ENCODE data around the gene GP1BB.
A peak's percentile ranks its signal among the peaks of the same experiment; 100 is the strongest.

GP1BB gene

GRCh38 chr22:19758896-19759426, 35.6 kb downstream of the GP1BB start:
- H3K9me3 Mint-ChIP-seq, result no peaks in the 10 kb centered on the region
- peaks cover 3% of the 10 kb centered on the region for H3K36me3 Mint-ChIP-seq
- no peak overlapping the region for H3K4me3 Mint-ChIP-seq
- H3K4me1 Mint-ChIP-seq, result peaks cover 32% of the 10 kb centered on the region
- no peak overlapping the region for H3K27ac Mint-ChIP-seq
- H3K27me3 Mint-ChIP-seq, result peaks cover 34% of the 10 kb centered on the region

GRCh38 chr22:19759427-19760057, 36.2 kb downstream of the GP1BB start:
- Mint-ChIP-seq H3K27me3 (peaks cover 34% of the 10 kb centered on the region), H3K9me3 (no peaks in the 10 kb centered on the region), H3K4me1 (peaks cover 32% of the 10 kb centered on the region), H3K4me3 (peak overlapping the region; percentile 91), H3K27ac (no peak overlapping the region), H3K36me3 (peaks cover 3% of the 10 kb centered on the region)

- peaks cover 36% of the 10 kb centered on the region for H3K4me1 Mint-ChIP-seq
- H3K27ac Mint-ChIP-seq, result peak within 1 kb of the TSS; percentile 56
- H3K9me3 Mint-ChIP-seq, result no peaks in the 10 kb centered on the region
- H3K27me3 Mint-ChIP-seq, result peaks cover 39% of the 10 kb centered on the region
- H3K4me3 Mint-ChIP-seq, result peak within 1 kb of the TSS; percentile 91
- H3K36me3 Mint-ChIP-seq, result peaks cover 6% of the 10 kb centered on the region
Measured at GRCh38 chr22:19760058-19760950, 37.0 kb downstream of the GP1BB start, which contains the start of gene TBX1. TSS of gene TBX1 (plus strand) at chr22:19760778. CDS start at chr22:19760844, 66 bp downstream.

DNA sequence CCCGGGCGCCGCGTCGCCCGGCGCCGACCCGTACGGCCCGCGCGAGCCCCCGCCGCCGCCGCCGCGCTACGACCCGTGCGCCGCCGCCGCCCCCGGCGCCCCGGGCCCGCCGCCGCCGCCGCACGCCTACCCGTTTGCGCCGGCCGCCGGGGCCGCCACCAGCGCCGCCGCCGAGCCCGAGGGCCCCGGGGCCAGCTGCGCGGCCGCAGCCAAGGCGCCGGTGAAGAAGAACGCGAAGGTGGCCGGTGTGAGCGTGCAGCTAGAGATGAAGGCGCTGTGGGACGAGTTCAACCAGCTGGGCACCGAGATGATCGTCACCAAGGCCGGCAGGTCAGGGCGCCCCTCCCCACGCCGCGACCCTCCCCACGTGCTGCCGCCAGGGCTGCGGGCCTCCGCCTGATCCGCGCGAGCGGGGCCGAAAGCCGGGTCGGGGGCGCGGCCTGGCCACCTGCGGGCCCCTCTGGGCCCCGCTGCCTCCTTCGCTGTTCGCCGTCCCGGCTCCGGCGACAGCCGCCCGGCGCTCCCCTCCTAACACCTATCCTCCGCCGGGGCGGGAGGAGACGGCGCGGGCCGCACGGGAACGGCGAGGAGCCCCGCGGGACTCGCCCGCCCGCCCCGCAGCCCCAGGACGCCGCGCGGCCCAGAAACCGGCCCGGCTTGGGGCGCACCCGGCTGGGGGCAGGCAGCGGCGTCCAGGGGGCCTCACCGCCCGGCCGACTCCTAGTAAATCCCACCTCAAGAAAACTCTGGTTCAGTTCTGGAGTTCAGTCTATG, 37.8 kb downstream of the GP1BB start:
- Mint-ChIP-seq H3K4me1 (peaks cover 30% of the 10 kb centered on the region), H3K36me3 (peaks cover 6% of the 10 kb centered on the region), H3K9me3 (no peaks in the 10 kb centered on the region), H3K4me3 (peak overlapping the region; percentile 80), H3K27ac (no peak overlapping the region), H3K27me3 (peaks cover 40% of the 10 kb centered on the region)

DNA sequence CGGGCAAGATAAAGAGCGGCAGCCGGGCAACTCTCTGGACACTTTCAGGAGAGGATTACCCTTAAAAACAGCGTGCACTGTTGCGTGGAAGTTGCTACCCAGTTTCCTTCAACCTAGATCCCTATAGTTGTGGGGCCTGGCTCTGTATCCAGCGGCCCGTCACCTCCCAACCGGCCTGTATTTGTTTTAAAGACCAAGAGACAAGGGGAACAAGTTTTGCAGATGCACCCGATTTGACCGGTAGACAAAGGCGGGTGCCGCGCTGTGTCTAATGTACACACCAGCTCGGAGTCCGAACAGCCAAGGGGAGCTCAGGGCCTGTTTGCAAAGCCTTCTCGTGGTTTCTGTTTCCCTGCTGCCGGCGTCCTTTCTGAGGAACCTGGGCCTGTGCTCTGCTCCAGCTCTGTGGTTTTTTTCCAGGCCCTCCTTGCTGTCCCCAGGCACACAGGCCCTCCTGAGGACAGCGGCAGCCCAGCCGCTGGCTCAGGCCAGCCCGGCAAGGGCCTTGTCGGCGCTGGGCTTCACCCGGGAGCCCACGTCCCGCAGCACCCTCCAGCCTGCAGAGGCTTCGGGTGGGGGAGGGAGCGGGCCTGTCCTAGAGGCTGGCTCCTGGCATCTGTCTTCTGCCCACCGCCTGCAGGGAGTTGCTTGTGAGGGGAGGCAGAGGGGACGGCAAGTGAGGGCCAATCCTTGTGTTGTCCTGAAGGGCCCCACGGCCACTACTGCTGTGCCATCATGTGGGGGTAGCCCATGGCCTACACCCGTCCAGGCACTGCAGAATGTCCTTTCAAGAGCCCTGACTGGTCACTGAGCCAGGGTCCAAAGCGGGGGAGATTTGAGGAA, 38.6 kb downstream of the GP1BB start:
- peaks cover 25% of the 10 kb centered on the region for H3K4me1 Mint-ChIP-seq
- H3K27ac Mint-ChIP-seq, result no peak overlapping the region
- H3K36me3 Mint-ChIP-seq, result peaks cover 6% of the 10 kb centered on the region
- peaks cover 37% of the 10 kb centered on the region for H3K27me3 Mint-ChIP-seq
- H3K4me3 Mint-ChIP-seq, result peak overlapping the region; percentile 80
- H3K9me3 Mint-ChIP-seq, result no peaks in the 10 kb centered on the region

- Mint-ChIP-seq H3K4me3 (no peak overlapping the region), H3K36me3 (peaks cover 6% of the 10 kb centered on the region), H3K27ac (no peak overlapping the region), H3K27me3 (peaks cover 35% of the 10 kb centered on the region), H3K4me1 (peaks cover 23% of the 10 kb centered on the region), H3K9me3 (no peaks in the 10 kb centered on the region)
Measured at GRCh38 chr22:19762568-19763457, 39.5 kb downstream of the GP1BB start.

GRCh38 chr22:19763458-19764298, 40.3 kb downstream of the GP1BB start:
- H3K4me1 Mint-ChIP-seq, result peaks cover 22% of the 10 kb centered on the region
- H3K27me3 Mint-ChIP-seq, result peaks cover 38% of the 10 kb centered on the region
- no peaks in the 10 kb centered on the region for H3K9me3 Mint-ChIP-seq
- H3K36me3 Mint-ChIP-seq, result peaks cover 6% of the 10 kb centered on the region
- H3K4me3 Mint-ChIP-seq, result no peak overlapping the region
- H3K27ac Mint-ChIP-seq, result peak overlapping the region; percentile 51

GRCh38 chr22:19764299-19764593, 40.9 kb downstream of the GP1BB start:
- peaks cover 6% of the 10 kb centered on the region for H3K36me3 Mint-ChIP-seq
- H3K27ac Mint-ChIP-seq, result no peak overlapping the region
- no peaks in the 10 kb centered on the region for H3K9me3 Mint-ChIP-seq
- H3K4me1 Mint-ChIP-seq, result peaks cover 22% of the 10 kb centered on the region
- peaks cover 41% of the 10 kb centered on the region for H3K27me3 Mint-ChIP-seq
- no peak overlapping the region for H3K4me3 Mint-ChIP-seq

DNA sequence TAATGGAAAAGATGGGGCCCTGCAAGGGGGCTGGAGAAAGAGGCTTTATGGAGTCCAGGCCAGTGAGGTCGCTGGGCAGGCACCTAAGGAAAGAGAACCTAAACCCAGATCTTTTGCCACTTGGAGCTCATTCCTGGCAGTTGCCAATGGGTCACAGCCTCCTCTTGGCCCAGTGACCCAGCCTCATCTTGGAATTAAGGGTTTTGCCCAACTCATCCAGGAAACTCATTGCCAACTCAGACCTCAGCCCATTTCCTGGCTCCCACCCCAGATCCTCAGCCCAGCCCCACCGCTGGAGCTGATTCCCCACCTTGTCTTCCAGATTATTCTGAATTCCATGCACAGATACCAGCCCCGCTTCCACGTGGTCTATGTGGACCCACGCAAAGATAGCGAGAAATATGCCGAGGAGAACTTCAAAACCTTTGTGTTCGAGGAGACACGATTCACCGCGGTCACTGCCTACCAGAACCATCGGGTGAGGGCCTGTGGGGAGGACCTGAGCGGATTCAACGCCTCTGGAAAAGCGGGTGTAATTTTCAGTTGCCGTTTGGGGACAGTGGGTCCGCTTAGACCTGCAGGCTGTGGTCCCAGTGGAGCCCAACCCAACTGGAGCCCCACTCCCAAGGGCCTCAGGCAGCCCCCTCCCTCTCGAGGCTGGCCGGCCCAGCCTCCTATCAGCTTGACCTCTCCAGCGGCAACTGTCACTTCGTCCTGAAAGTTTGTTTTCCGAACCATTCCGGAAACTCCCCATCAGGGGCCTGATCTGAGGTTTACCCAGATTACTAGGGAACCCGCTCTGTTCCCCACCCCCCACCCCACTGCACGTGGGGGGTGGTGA, 41.5 kb downstream of the GP1BB start:
- Mint-ChIP-seq H3K36me3 (peaks cover 6% of the 10 kb centered on the region), H3K4me1 (peaks cover 17% of the 10 kb centered on the region), H3K9me3 (no peaks in the 10 kb centered on the region), H3K4me3 (peak overlapping the region; percentile 61), H3K27ac (no peak overlapping the region), H3K27me3 (peaks cover 43% of the 10 kb centered on the region)

DNA sequence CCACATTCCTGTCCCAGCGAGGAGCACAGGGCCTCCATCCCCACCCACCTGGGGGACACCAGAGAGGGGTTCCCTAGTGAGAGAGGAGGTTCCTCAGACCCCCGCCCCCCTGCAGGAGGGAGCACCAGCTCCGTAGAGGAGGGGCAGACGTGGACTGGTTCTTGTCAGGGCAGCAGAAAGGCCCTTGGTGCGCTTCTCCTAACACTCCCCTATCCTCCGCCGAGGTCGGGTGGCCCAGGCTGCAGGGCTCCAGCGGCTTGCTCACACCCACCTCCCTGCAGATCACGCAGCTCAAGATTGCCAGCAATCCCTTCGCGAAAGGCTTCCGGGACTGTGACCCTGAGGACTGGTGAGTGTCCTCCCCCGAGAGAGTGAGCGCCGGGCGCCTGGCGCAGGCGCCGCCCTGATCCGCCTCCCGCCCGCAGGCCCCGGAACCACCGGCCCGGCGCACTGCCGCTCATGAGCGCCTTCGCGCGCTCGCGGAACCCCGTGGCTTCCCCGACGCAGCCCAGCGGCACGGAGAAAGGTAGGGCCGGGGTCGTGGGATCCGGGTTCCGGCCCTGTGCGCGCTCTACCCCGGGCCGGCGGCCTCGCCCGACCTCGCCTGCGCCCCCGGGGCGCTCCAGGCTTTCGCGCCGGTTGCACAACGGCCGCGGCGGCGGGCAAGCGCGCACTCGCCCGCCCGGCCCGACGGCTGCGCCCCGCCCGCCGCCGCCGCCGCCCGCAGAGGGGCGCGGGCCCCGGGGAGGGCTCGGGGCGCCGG, 42.3 kb downstream of the GP1BB start:
- Mint-ChIP-seq H3K27ac (no peak overlapping the region), H3K9me3 (no peaks in the 10 kb centered on the region), H3K4me1 (peaks cover 11% of the 10 kb centered on the region), H3K4me3 (peak overlapping the region; percentile 78), H3K27me3 (peaks cover 46% of the 10 kb centered on the region), H3K36me3 (peaks cover 2% of the 10 kb centered on the region)

- H3K27me3 Mint-ChIP-seq, result peaks cover 47% of the 10 kb centered on the region
Measured at GRCh38 chr22:19766240-19766510, 42.8 kb downstream of the GP1BB start.

More at GRCh38 chr22:19766240-19766510, 42.8 kb downstream of the GP1BB start:
- no peak overlapping the region for H3K27ac Mint-ChIP-seq
- no peaks in the 10 kb centered on the region for H3K9me3 Mint-ChIP-seq
- H3K36me3 Mint-ChIP-seq, result peaks cover 2% of the 10 kb centered on the region
- no peak overlapping the region for H3K4me3 Mint-ChIP-seq
- peaks cover 11% of the 10 kb centered on the region for H3K4me1 Mint-ChIP-seq
